Smooth muscle cell of the brain vasculature (primary cell): ENCODE measurements around the gene ADGRG3.
"Not testable (repeated sequence)": the region's sequence is repeated elsewhere in the genome, so short reads cannot be mapped to it uniquely, and the experiment has no call there.

Experiments used
- DNase-seq: peaks from one replicate; pipeline ENCODE4 v3.0.0-alpha.2; 2012; ENCODE audit warnings: low read depth, low spot score

The ADGRG3 gene

DNA sequence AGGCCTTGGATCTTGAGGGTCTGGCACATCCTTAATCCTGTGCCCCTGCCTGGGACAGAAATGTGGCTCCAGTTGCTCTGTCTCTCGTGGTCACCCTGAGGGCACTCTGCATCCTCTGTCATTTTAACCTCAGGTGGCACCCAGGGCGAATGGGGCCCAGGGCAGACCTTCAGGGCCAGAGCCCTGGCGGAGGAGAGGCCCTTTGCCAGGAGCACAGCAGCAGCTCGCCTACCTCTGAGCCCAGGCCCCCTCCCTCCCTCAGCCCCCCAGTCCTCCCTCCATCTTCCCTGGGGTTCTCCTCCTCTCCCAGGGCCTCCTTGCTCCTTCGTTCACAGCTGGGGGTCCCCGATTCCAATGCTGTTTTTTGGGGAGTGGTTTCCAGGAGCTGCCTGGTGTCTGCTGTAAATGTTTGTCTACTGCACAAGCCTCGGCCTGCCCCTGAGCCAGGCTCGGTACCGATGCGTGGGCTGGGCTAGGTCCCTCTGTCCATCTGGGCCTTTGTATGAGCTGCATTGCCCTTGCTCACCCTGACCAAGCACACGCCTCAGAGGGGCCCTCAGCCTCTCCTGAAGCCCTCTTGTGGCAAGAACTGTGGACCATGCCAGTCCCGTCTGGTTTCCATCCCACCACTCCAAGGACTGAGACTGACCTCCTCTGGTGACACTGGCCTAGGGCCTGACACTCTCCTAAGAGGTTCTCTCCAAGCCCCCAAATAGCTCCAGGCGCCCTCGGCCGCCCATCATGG lies 4.0 kb upstream of the ADGRG3 start:
- no peak for DNase-seq

GRCh38 chr16:57664662-57665025 lies 3.5 kb upstream of the ADGRG3 start:
- DNase-seq = no peak

GRCh38 chr16:57665541-57665940 lies 2.6 kb upstream of the ADGRG3 start:
- DNase-seq = no peak

GRCh38 chr16:57666353-57667047 lies 1.6 kb upstream of the ADGRG3 start:
- DNase-seq = no peak

DNA sequence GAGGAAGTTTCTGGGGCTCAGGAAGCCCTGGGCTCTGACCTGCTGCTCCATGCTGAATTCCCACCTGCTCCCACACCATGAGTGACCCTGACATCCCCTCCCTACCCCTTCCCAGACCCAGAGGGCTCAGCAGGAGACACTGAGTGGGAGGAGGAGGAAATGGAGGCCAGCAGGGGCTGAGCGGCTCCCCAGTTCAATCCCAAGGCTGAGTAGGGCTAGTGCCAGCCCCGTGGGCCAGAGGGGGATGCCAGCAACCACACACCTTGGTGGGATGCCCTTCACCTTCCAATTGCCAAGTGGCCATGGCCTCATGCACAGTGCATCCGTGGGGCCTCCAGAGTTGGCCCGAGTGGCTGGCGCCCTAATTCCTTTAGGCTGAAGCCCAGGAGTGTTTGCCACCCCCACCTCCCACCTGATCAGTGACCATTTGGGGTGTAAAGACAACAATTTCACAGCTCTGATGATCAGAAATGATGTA lies 1.0 kb upstream of the ADGRG3 start:
- DNase-seq = no peak

- DNase-seq = no peak
Measured at GRCh38 chr16:57667526-57668262, 412 bp upstream of the ADGRG3 start.

DNA sequence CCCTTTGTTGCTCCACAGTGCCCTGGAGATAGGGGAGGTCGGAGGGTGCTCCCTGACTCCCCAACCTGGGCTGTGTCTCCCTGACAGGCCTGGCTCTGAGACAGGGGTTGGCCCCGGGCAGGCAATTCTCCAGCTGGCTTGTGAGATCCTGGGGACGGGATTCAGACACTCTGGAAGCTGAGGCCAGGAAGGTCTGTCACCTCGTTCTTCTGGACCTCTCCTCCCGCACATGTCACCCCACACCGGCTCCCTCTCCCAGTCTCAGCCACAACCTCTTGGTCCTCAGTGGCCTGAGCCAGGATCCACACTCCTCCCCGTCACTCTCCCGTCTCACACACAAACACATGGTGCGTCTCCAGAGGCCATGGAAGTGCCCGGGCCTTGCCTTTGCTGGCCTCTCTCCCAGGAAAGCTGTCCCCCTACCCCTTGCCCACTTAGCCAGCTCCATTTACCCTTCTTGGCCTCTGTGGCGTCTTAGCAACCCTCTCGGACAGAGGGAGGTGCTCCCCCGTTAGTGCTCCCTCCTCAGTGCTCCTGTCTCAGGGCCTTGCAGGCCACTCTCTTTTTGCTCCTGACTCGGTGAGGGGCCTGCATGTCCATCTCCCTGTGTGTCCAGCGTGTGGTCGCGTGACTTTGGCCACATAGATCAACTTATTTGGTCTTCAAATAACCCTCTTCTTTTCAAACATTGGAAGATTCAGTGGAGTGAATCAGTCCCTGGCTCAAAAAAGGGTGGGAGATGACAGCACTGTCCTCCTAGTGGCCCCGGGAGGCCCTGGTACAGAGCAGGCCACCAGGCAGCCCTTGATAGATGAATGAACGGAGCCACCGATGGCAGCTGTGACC lies 747 bp downstream of the ADGRG3 start:
- no peak for DNase-seq

DNA sequence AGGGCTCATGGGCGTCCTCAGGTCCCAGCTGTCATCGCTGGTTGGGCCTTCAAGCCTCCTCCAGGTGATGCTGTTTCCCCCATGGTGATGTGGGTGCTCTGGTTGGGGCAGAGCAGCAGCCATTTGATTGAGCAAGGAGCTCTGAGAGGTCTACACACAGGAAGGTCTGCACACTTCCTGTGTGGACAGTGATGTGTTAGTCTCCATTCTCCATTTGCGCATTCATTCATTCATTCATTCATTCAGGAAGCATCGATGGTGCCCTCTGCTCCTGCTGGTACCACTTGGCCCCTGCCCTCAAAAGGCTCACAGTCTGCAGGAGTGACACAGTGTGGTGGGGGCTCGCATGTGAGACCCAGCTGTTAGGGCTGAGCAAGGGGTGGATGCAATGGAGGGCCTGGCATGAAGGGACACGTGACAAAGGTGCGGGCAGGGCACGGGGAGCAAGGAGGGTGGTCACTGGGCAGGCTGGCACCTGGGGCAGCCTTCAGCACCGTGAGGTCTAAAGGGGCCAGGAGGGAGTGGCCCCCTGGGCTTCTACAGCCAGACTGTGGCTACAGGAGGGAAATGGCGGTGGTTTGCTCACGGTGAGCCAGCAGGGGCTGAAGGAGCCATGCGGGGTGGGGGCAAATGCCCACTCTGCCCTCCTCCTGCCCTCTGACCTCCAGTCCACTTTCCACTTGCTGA lies 1.5 kb downstream of the ADGRG3 start:
- DNase-seq = no peak

- no peak for DNase-seq
Measured at GRCh38 chr16:57670196-57670595, 2.1 kb downstream of the ADGRG3 start.

DNA sequence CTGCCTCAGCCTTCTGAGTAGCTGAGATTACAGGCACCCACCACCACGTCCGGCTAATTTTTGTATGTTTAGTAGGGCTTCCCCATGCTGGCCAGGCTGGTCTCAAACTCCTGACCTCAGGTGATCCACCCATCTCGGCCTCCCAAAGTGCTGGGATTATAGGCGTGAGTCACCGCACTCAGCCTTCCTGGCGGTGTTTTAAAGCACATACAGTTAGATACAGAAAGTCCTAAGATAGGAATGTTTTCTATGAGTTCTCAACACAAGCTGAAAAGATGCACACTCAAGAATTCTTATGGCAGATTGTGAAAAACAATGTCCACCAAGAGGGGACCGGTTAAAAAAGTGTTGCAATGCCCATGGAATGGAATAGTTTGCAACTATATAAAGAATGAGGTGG lies 3.3 kb downstream of the ADGRG3 start:
- not testable (repeated sequence) for DNase-seq

DNA sequence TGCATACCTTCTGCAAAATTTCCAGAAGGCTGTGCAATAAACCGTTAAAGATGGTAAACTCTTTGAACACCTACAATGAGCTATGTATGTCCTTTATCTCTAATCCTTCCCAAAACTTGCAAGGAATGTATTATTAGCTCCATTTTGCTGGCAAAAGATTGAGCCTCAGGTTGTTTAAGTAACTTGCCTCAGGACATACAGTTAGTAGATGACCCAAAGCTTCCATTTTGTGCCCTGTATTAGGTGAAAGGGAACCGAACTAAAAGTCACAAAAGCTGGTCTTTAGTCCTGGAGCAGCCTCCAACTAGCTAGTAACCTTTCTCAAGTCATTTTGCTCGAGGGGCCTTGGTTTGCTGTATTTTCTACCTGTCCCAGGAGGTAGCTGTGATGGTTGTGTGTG lies 4.3 kb downstream of the ADGRG3 start:
- DNase-seq = no peak

GRCh38 chr16:57672824-57673223 lies 4.7 kb downstream of the ADGRG3 start:
- no peak for DNase-seq

DNA sequence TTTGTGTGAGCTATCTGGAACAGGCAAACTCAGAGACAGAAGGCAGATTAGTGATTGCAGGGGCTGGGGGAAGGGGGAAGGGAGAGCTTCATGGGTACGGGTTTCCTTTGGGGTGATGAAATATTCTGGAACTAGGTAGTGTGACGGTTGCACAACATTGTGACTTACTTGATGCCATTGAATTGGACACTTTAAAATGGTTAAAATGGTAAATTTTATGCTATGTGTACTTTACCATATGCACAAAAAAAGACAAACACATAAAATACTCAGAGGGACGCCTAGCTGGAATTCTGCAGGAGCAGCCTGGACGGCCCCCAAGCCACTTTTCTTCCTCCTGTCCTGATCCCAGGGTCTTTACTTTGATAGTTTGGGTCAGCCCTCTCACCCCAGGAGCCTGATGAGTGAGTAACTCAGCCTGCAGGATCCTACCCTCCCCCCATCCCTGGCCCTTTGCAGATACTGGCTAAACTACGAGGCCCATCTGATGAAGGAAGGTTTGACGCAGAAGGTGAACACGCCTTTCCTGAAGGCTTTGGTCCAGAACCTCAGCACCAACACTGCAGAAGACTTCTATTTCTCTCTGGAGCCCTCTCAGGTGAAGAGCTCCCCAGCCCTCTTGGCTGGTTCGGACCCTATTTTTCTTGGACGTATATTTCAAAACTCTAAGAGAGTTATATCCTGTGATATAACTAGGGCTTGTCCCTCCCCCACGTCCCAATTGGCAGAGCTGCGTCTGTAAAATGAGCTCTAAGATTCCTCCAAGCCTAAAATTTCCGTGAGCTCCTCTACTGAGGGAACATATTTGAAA lies 7.8 kb downstream of the ADGRG3 start:
- DNase-seq = no peak

- no peak for DNase-seq
Measured at GRCh38 chr16:57676553-57677085, 8.5 kb downstream of the ADGRG3 start.

GRCh38 chr16:57677622-57678369 lies 9.7 kb downstream of the ADGRG3 start:
- no peak for DNase-seq

- DNase-seq = no peak
Measured at GRCh38 chr16:57679016-57679415, 10.9 kb downstream of the ADGRG3 start.

- DNase-seq = no peak
Measured at GRCh38 chr16:57679767-57680482, 11.8 kb downstream of the ADGRG3 start.

GRCh38 chr16:57680842-57681375 lies 12.8 kb downstream of the ADGRG3 start:
- DNase-seq = no peak
